GM19025 (cell line): Measurements from ENCODE around the gene CACNA1S.

Experiments
- ATAC-seq: cut with Tn5 transposase; IDR thresholded peaks from one replicate; pipeline ENCODE4 v1.9.1; 2021; ENCODE audit warnings: mild to moderate bottlenecking, low read depth, moderate library complexity; ENCODE audit not compliant: unreplicated experiment

Gene CACNA1S

DNA sequence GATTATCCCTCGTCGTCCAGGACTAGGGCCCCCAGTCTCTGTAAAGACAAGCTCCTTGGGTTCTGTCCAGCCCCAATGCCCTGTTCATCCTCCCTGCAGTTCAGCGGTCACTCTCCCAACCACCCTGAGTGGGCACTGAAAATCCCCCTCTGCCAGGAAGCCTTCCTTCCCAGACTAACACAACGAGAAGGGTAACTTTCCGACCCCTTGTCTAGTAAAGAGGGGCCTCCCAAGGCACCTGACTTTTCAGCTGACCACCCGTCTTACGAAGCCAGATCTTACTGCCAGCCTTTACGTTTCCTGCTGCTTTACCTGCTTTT is 28.7 kb upstream of the CACNA1S start:
- ATAC-seq, result no peak

DNA sequence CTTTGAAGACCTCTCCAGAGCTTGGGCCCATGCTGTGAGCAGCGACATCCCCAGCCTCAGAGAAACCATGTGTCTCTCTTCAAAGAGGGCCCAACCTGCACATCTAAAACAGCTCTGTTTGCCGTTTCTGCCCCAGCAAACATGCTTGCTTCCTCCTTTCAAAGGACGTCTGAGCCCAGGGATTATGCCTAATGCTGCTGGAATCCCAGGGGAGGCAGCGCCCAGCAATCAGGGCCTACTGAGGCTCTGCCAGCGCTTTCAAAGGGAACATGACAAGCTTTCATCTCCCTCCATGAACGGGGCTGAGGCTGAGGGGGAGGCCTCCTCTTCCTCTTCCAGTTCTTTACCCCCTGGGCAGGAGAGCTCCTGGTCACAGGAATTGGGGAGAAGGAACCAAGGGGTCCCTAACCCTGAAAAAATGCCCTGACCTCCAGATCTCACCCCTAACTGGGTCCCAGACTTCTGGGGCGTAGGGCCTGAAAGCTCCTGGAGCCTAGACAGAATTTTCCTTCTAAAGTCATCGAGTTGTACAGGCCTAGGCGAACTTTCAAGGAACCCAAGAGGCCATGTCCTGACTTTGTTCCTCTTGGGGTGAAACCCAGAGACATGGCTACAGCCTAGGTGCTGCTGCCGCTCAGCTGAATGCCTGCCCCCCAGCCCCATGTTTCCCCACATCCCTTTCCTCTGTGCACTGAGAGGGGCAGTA is 28.2 kb upstream of the CACNA1S start:
- ATAC-seq, result no peak

DNA sequence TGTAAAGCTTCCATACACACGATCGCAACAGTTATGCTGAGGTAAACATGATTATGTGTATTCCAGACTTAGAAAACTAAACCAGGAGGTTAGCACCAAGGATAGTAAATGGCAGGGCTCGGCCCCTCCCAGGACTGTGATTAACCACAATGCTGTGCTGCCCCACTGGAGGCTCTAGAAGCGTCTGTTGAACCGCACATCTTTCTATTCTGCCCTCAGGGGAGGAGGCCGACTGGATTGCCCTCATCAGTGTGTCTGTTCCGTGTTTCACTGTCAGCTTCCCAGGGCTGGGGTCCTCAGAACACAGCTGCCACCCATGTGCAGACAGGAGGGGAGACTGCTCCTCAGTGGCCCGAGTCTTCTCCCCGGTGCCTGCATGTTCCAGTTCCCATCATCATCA is 27.5 kb upstream of the CACNA1S start:
- no peak for ATAC-seq

DNA sequence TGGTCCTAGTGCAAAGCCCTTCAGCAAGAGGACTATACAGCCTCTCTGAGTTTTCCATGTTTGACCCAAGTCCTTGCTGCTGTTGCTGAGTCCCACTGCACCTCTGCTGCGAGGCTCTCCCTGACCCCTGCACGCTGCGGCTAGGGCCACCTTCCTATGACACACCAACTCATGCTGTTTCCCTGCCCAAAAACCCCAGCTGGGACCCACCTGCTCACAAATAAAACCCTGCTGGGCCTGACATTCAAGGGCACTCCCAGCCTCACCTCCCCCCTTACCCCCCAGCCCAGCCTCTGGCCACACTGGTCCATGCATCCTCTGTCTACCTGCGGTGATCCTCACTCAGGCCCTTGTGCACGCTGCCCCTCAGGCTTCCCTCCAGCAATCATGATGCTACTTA is 27.1 kb upstream of the CACNA1S start:
- ATAC-seq, result no peak

DNA sequence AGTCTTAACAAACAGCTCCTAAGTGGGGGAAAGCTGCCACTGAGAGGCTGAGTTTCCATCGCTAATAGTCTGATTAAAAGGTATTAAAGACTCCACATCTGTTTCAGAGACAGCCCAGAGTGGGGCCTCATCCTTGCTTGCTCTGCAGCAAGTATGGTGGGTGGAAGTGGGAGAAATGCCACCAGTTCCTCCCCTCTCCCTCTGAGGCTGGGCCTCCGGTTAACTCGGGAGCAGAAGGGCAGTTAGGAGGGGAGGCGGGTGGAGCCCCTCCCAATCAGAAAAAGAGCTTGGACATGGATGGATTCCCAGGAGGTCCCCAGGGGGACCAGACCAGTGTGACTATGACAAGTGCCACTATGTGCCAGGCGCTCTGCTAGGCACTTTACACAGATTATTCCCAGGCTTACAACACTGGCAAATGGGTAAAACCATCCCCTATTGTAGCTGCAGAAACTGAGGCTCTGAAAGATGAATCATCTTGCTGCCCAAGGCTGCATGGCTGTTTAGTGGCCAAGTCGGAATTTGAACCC is 26.1 kb upstream of the CACNA1S start:
- no peak for ATAC-seq

DNA sequence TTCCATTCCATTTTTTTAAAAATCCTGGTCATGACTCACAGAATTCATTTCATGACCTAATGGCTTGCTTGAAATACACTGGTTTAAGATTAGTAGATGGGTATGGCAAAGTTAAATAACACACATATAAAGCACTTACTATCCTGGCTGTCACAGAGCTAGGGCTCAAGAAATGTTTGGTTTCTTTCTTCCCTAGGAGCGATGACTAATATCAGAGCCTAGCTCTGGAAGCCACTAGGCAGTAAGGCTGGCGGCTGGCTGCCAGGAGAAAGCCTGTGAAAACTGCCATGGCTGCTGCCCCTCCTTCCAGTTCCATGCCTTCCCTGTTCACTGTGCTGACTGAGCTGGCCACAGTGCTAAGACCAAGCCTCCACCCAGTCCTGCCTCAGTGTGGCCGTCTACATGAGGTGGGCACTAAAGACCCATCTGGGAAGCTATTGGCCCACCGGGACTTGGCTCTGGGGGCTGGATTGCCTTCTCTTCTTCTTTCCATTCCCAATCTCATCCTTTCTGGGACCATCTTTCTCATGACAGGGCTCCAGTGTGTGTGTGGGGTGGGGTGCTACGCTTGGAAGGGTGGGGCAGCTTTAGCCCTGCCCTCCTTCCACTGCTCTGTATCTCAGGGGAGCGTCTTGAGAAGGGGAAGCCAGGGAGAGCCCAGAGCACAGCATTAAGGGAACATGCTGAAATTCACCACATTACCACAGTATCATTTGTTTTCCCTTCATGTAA is 25.5 kb upstream of the CACNA1S start:
- no peak for ATAC-seq

DNA sequence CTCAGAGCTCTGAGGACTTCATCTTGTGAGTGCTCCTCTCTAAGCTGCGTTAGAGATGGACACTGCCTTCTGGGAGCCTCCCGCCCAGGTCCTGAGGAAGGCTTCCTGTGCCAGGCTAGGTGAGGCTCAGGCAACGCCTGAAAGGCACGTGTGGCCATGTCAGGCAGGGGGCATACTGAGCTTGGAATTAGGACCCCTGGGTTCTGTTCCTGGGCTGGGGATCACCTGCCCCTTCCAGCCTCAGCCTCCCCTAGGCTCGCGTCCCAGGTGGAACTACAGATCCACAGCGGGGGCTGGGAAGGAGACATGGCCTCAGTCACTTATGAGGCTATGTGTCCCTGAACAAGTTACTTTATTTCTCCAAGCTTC is 24.8 kb upstream of the CACNA1S start:
- ATAC-seq, result no peak

DNA sequence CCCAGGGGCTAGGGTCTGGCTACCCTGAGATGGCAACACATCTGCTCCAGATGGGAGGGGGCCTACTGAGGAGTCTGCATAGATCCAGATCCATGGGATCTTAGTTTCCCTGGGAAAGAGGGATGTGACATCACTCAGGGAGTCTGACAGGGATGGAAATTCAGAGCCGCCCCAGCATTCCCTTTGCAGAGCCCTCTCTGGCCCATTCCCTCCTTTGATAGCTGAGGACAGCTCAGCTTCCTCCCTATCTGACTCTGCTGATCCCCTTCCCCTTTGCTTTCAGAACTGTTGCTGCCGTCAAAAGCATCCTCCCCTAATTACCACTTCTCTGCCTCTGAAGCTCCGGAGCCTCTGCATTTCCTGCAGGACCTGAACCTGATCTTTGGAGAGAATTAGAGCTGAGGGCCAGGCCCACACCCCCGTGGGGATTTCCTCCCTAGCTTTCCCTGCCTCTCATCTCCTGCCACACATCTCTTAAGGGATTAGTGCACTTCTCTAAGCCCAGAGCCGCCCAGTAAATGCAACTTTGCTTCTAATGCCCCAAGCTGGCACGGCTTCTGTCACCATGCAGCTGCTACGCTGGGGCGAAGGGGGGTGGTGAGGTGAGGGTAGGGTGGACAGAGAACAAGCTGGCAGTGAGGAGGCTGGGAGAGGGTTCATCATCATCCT is 24.3 kb upstream of the CACNA1S start:
- ATAC-seq, result no peak

DNA sequence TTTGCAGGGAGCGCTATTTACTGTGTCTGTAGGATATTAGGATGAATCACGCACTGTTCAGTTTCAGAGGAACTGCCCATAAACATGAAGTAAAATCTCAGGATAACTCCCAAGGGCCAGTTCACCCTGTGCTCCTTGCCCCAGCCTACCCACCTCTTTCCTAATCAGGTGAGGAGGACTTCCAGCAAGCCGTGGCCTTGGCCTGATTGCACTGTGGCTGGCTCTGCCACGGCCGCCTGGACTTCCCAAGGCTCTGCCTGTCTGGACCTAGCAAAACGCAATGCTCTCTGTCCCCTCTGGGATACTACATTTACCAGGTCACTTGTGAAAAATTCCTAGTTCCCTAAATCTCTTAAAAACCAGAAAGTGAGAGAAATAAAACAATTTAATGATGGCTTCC is 22.2 kb upstream of the CACNA1S start:
- no peak for ATAC-seq

DNA sequence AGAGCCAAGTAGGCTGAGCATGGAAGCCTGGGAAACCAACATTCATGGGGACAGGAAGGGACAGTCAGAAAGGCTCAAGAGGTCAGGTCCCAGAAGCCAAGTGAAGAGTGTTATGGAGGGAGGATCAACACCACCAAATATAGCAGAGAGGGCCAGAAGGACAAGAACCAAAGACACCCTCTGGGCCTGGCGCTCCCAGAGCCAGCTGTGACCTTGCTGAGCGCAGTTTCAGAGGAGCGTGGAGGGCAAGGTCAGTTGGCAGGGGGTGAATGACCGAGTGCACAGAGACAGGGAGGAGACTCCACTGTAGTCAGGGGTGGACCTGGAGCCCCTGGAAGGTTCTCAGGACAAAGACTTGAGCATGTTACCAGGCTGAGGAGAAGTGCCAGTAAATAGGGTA is 19.2 kb upstream of the CACNA1S start:
- no peak for ATAC-seq

DNA sequence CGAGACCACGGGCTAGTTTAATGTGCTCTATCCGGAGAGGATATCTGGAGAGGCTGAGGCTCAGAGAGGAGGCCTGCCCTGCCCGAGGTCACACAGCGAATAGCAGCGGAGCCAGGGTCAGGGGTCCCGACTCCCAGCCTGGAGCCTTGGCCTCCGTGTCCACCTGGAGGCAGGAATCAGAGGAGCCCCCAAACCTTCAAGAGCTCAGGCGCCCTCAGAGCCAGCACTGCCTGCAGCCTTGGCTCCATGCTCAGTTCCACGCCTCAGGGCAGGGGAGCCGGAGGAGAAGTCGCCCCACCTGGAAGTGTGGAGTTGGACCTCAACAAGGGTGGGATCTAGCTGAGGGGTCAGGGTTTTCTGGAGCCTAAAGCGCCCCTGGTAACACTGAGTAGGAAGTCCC is 16.7 kb upstream of the CACNA1S start:
- no peak for ATAC-seq

DNA sequence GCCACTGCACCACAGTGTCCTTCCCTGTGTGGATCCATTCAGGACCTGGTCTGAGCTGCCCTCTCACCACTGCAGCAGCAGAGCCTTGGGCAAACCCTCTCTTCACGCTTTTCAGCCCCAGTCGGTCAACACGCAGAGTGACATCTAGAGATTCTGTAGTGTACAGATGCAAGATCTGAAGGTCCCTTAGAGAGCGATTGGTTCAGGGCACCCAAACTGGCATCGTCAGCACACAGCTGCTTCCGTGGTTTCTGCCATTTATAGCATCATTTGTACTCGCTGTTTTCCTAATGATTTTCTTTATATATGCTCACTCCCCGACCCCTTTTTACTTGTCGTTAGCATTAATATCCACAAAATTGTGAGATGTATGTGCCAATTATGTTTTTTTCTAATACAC is 16.2 kb upstream of the CACNA1S start:
- ATAC-seq, result no peak

DNA sequence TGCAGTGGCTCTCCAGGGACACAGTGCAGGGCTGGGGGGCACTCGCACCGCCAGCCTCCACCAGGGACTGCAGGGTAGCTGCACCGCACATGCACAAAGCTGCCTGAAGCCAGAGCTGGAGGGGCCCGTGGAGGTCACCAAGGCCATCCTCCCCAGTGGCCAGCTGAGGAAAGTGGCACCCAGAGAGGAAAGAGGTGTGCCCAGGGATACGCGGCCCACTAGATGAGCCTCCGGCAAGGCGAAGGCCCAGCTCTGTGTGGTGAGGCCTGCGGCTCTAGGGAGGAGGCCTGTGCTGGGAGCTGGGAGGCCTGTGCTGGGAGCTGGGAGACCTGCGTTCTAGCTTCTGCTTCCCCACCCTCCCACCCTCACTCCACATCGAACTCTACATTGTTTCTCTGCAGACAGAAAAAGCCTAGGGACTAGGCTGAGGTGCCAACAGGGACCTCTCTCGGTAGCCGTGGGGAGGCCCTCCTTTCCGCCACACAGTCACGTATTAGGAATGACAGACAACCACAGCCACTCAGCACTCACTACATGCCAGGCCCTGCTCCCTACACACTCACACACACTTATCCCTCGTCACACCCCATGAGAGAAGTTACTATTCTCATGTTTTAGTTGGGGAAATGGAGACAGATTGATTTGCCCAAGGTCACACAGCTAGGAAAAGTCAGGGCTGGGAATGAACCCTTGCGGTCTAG is 15.7 kb upstream of the CACNA1S start:
- no peak for ATAC-seq

DNA sequence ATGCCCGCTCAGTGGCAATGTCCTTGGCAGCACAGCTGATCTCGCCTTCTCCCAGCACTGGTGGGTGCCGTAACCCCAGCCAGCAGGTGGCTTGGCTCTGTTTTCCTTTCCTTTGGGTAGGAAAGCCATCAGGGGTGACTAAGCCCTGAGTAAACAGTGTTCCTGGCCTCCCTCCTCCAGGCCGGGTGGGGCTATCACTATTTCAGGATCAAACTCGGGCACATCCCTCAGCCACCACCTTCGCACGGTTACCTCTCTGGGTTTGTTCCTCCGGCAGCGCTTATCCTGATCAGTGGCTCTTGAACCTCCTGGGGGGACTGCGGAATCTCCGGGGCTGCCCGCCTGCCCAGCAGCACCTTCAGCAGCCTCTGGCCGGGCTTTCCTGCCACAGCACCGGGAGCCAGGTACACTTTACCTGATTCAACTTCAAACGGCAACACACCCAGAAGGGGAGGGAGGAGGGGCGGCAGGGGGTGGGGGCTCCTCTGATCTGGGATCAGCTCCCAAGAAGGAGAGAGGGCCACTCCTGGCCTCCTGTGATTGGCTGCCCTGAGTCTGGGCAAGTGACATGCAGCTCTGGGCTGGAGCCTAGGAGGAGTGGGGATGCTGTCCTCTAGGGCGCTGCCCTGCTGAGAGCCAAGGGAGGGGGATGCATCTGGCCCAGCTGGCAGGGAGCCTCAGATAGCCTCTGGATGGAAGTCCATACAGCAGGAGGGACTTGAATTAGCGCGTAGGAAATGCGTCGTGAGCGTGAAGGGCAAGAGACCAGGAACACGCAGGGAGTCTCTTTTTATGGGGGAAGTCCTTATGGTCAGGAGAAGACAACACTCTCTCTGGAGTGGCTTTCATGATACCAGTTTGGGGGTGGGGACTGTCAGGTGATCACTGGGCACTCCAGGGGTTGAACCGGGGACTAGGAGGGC is 14.9 kb upstream of the CACNA1S start, which contains the start of gene ASCL5:
Gene ASCL5 (minus strand): TSS at position 353 of the 923 bp plus-strand sequence. CDS start 11,812 bp downstream, outside the sequence.
- no peak for ATAC-seq

DNA sequence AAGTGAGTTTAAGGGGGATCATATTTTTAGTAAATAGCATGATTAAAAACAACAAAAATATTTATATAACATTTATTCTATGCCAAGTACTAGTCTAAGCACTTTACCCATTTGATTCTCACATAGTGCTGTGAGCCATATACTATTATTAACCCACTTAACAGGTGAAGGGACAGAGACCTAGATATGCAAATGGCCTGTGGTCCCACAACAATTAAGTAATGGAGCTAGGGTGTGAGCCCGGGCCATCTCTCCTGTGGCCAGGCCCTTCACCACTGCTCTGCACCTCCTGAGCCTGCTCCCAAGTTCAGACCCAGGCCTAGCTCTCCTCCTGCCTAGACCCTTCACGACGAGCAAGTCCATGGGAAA is 14.2 kb upstream of the CACNA1S start:
- no peak for ATAC-seq

DNA sequence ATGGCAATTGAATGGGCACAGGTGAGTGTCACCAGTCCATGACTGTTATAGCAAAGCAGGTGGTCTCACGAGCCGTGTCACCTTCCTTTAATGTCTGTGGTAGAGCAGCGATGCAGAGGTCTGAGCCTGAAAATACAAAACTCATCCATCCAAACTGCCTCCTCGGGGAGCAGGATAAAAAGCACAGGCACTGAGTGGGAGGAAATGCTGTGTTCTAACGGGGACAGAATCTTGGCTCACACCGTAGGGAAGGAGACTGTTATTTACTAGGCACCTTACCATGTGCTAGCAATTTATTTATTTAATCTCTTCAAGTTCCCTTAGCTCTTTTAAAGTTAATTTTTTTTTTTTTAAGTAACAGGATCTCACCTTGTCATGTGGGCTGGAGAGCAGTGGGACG is 13.6 kb upstream of the CACNA1S start:
- no peak for ATAC-seq

DNA sequence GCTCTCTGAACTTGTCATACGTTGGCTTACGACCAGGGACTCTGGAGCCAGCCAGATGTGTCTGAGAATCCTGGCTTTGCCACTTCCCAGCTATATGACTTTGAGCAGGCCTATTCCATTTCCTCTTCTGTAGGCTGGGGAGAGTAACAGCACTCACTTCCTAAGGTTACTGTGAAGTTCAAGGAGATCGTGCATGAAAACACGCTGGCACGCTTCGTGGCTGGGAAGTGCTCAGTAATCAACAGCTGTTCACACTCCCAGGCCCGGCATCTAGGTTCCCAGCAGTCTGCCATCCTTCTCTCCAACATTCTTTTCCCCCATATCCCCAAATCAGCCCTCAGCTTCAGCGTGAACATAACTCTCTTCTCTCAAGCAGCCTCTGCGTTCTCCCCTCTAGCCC is 12.8 kb upstream of the CACNA1S start:
- no peak for ATAC-seq

DNA sequence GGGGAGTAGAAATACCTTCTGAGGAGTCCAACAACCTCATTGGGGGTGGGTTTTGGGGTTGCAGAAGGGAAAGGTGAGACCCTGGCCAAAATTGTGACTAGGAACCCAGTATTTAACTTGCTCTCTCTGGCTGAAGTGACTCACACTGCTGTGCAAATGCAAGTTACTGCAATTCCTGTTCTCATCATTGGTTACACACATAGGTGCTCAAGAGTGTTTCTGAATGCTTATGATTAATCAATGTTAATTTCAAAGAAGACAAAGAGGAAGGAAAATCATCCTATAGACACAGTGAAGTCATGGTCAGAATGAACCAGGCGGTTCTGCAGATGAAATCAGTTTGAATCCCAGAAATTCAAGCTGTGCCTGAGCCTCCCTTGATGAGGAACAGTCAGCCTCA is 11.6 kb upstream of the CACNA1S start:
- no peak for ATAC-seq

DNA sequence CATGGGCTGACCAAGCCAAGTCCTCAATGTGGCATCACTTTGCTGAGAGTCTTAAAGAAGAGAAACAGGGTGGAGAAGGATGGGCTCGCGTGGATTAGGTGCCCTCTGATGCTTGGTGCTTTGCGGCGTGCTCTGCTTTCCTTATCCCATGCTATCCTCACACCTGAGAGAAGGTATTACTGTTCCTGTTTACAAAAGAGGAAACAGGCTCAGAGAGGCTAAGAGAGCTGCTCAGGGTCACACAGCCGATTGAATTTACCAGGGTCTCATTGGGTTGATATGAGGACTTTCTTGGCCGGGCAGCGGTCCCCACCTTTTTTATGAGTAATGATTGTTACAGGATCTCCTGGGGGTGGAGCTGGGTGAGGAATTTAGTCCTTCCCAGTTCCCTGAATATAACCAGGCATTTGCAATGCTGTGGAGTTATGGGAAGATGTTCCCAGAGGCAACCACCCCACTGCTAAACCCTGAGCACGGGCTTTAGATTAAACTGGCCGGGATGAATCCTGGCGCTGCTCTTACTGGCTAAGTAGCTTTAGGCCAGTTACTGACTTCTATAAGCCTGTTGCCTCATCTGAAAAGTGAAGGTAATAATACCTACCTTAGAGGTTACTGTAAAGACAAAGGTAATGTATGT is 10.2 kb upstream of the CACNA1S start:
- no peak for ATAC-seq
